CD4-positive, alpha-beta T cell treated with Interleukin-12 subunit alpha and Interleukin-12 subunit beta, for 1 hour (primary cell): ENCODE results near the gene NDFIP2.
"Not testable (repeated sequence)": the region's sequence is repeated elsewhere in the genome, so short reads cannot be mapped to it uniquely, and the experiment has no call there.

Experiments used
- DNase-seq: peaks from one replicate; pipeline ENCODE4 v3.0.0-alpha.2; 2020

NDFIP2 gene

GRCh38 chr13:79541426-79542049 lies 60.6 kb downstream of the NDFIP2 start:
- peak; percentile 77 for DNase-seq

GRCh38 chr13:79543883-79544282 lies 62.9 kb downstream of the NDFIP2 start:
- no peak for DNase-seq

GRCh38 chr13:79547211-79548195 lies 66.5 kb downstream of the NDFIP2 start:
- no peak for DNase-seq

GRCh38 chr13:79548902-79549301 lies 67.9 kb downstream of the NDFIP2 start:
- no peak for DNase-seq

GRCh38 chr13:79549355-79550106 lies 68.6 kb downstream of the NDFIP2 start:
- DNase-seq, result no peak

- DNase-seq, result no peak
Measured at GRCh38 chr13:79557666-79558065, 76.7 kb downstream of the NDFIP2 start.

- DNase-seq, result no peak
Measured at GRCh38 chr13:79560954-79561353, 80.0 kb downstream of the NDFIP2 start.

GRCh38 chr13:79562557-79562956 lies 81.6 kb downstream of the NDFIP2 start:
- no peak for DNase-seq

- DNase-seq, result no peak
Measured at GRCh38 chr13:79566118-79566517, 85.2 kb downstream of the NDFIP2 start.

GRCh38 chr13:79571147-79571546 lies 90.2 kb downstream of the NDFIP2 start:
- DNase-seq, result no peak

- not testable (repeated sequence) for DNase-seq
Measured at GRCh38 chr13:79573892-79574291, 92.9 kb downstream of the NDFIP2 start.

- no peak for DNase-seq
Measured at GRCh38 chr13:79581870-79582315, 100.9 kb downstream of the NDFIP2 start.

GRCh38 chr13:79582896-79583295 lies 101.9 kb downstream of the NDFIP2 start:
- DNase-seq, result no peak

- DNase-seq, result no peak
Measured at GRCh38 chr13:79585033-79585432, 104.1 kb downstream of the NDFIP2 start.

- no peak for DNase-seq
Measured at GRCh38 chr13:79589603-79590393, 108.8 kb downstream of the NDFIP2 start.

- DNase-seq, result no peak
Measured at GRCh38 chr13:79590394-79590676, 109.4 kb downstream of the NDFIP2 start.

- DNase-seq, result no peak
Measured at GRCh38 chr13:79591493-79591892, 110.5 kb downstream of the NDFIP2 start.

- DNase-seq, result no peak
Measured at GRCh38 chr13:79593121-79593520, 112.2 kb downstream of the NDFIP2 start.

- no peak for DNase-seq
Measured at GRCh38 chr13:79593641-79594275, 112.8 kb downstream of the NDFIP2 start.

GRCh38 chr13:79600146-79600545 lies 119.2 kb downstream of the NDFIP2 start:
- DNase-seq, result not testable (repeated sequence)

- no peak for DNase-seq
Measured at GRCh38 chr13:79602936-79603335, 122.0 kb downstream of the NDFIP2 start.

- DNase-seq, result no peak
Measured at GRCh38 chr13:79604752-79605151, 123.8 kb downstream of the NDFIP2 start.
